GM12878 (cell line): ENCODE measurements around the gene LRRC52. TPM values are rescaled to one million over a fixed set of nuclear protein-coding genes. Genes with fewer than 3 reads are reported as not detected.

ENCODE experiments used
- ATAC-seq: fragments of 200-7000 bp; cut with Tn5 transposase; 3 replicates; pipeline ENCODE4 v1.9.1; 2020; ENCODE audit warnings: mild to moderate bottlenecking, moderate library complexity
- BruUV-seq: library from RNA; stranded (reverse); fragments of 400-500 nt; replicated peaks from 2 replicates; lab custom pipeline; 2021; lab: Mats Ljungman, UMichigan
- CTCF ChIA-PET: fragments of 300-600 bp; sonication (Branson Sonifier 250); formaldehyde crosslinking; extraction: SDS; loops from one replicate; lab custom pipeline; 2021; ENCODE audit warnings: inconsistent platforms; lab: Yijun Ruan, JAX
- POLR2A ChIA-PET: fragments of 350-600 bp; formaldehyde crosslinking; extraction: SDS; loops from one replicate; lab custom pipeline; 2021; ENCODE audit warnings: inconsistent platforms; lab: Charles Lee
- RAD21 ChIA-PET: fragments of 300-600 bp; sonication (Branson Sonifier 250); formaldehyde crosslinking; loops from one replicate; lab custom pipeline; 2023; ENCODE audit warnings: antibody characterized with exemption; ENCODE audit not compliant: unreplicated experiment; lab: Charles Lee
- SMC1A ChIA-PET: fragments of 300-600 bp; sonication (Branson Sonifier 250); formaldehyde crosslinking; loops from one replicate; lab custom pipeline; 2023; ENCODE audit not compliant: unreplicated experiment, uncharacterized antibody; lab: Charles Lee
- DNase-seq: peaks from one replicate; pipeline ENCODE4 v3.0.0-alpha.2; 2011; ENCODE audit warnings: low read depth, low spot score
- FAIRE-seq: peaks from 3 replicates; lab custom pipeline; 2011; peaks lifted over from hg19 to GRCh38; lab: Jason Lieb, UNC
- H2AFZ ChIP-seq: 2 replicates; pipeline ENCODE4 v1.6.0; 2011; ENCODE audit warnings: low read depth, low read length, control low read depth; ENCODE audit not compliant: control insufficient read depth
- H3K27ac ChIP-seq: 2 replicates; pipeline ENCODE4 v1.5.1; 2011; ENCODE audit warnings: control low read depth; ENCODE audit not compliant: control insufficient read depth, insufficient read depth
- H3K27me3 ChIP-seq, 2 experiments: replicated peaks in 1 of 2; 2 replicates each; pipeline versions ENCODE4 v1.6.0 to v1.6.1; 2011; ENCODE audit warnings: low read length in 1 of 2; ENCODE audit not compliant: control insufficient read depth in 2 of 2, insufficient read depth in 2 of 2
- H3K36me3 ChIP-seq, 2 experiments: 2 replicates each; pipeline ENCODE4 v1.5.1; 2011; ENCODE audit warnings: low read length in 1 of 2; ENCODE audit not compliant: control insufficient read depth in 2 of 2, insufficient read depth in 2 of 2
- H3K4me1 ChIP-seq: 2 replicates; pipeline ENCODE4 v1.6.1; 2011; ENCODE audit warnings: mild to moderate bottlenecking, low read length, moderate library complexity, mixed read lengths; ENCODE audit not compliant: control insufficient read depth, insufficient read depth
- H3K4me2 ChIP-seq: 2 replicates; pipeline ENCODE4 v1.6.0; 2011; ENCODE audit warnings: control low read depth; ENCODE audit not compliant: control insufficient read depth, insufficient read depth
- H3K4me3 ChIP-seq: fragments of 200-600 bp; sonication (generic); 2 replicates; pipeline ENCODE4 v1.5.1; 2016
- H3K79me2 ChIP-seq: 2 replicates; pipeline ENCODE4 v1.6.0; 2011; ENCODE audit warnings: low read length; ENCODE audit not compliant: control insufficient read depth, insufficient read depth
- H3K9ac ChIP-seq: 2 replicates; pipeline ENCODE4 v1.8.0; 2011; ENCODE audit warnings: low read length, control low read depth, mixed read lengths; ENCODE audit not compliant: control insufficient read depth, insufficient read depth
- H3K9me3 ChIP-seq: replicated peaks from 3 replicates; pipeline ENCODE4 v1.5.1; 2011; ENCODE audit warnings: mild to moderate bottlenecking, low read length; ENCODE audit not compliant: control insufficient read depth, insufficient read depth
- H4K20me1 ChIP-seq: 2 replicates; pipeline ENCODE4 v1.6.0; 2011; ENCODE audit not compliant: control insufficient read depth, insufficient read depth
- EGR1 ChIP-seq, 2 experiments: IDR thresholded peaks; 1 replicate in 1 of 2; 2 replicates in 1 of 2; pipeline ENCODE4 v1.6.1; 2011 to 2012; ENCODE audit warnings: low read depth in 2 of 2, low read length in 2 of 2, borderline replicate concordance in 1 of 2, mild to moderate bottlenecking in 1 of 2, moderate library complexity in 1 of 2
- HSF1 ChIP-seq: fragments of 150-350 bp; IDR thresholded peaks from 2 replicates; pipeline ENCODE4 v1.6.1; 2014; ENCODE audit warnings: mild to moderate bottlenecking, low read depth, low read length
- JUNB ChIP-seq: IDR thresholded peaks from 2 replicates; pipeline ENCODE4 v1.6.1; 2016; ENCODE audit warnings: antibody characterized with exemption, mild to moderate bottlenecking
- KAT2A ChIP-seq: conservative IDR thresholded peaks from 2 replicates; pipeline ENCODE4 v1.6.1; 2011; ENCODE audit warnings: low read depth, low read length; ENCODE audit not compliant: control insufficient read depth
- MEF2B ChIP-seq: fragments of 450-650 bp; IDR thresholded peaks from 2 replicates; pipeline ENCODE4 v1.6.1; 2018; ENCODE audit warnings: mild to moderate bottlenecking, moderate library complexity; ENCODE audit not compliant: partially characterized antibody, poor library complexity, severe bottlenecking
- PML ChIP-seq: IDR thresholded peaks from 2 replicates; pipeline ENCODE4 v1.6.1; 2012; ENCODE audit warnings: low read length, inconsistent platforms
- RAD21 ChIP-seq: IDR thresholded peaks from 2 replicates; pipeline ENCODE4 v1.6.1; 2011; ENCODE audit warnings: mild to moderate bottlenecking, low read depth, low read length, moderate library complexity; ENCODE audit not compliant: insufficient read depth
- SIN3A ChIP-seq: IDR thresholded peaks from 2 replicates; pipeline ENCODE4 v1.6.1; 2012; ENCODE audit warnings: low read depth, low read length, improper control_type of control experiment
- SMAD1 ChIP-seq: fragments of 450-650 bp; IDR thresholded peaks from 2 replicates; pipeline ENCODE4 v1.6.1; 2018; ENCODE audit warnings: mild to moderate bottlenecking, low read depth; ENCODE audit not compliant: partially characterized antibody
- YY1 ChIP-seq: IDR thresholded peaks from 2 replicates; pipeline ENCODE4 v1.6.1; 2011; ENCODE audit warnings: low read depth, mild to moderate bottlenecking, low read length
- ZNF217 ChIP-seq: fragments of 450-650 bp; IDR thresholded peaks from 2 replicates; pipeline ENCODE4 v1.6.1; 2017; ENCODE audit warnings: antibody characterized with exemption, mild to moderate bottlenecking
- WGBS: methylation state at CpG from one replicate; pipeline ENCODE4 v1.1.6; 2016; ENCODE audit warnings: low lambda C conversion rate; ENCODE audit not compliant: insufficient replicate concordance, insufficient coverage; ENCODE audit errors: missing lambda C conversion rate; 5-methylcytosine and 5-hydroxymethylcytosine counted together
- in situ Hi-C: fragments of 300-500 bp; cut with MboI; formaldehyde crosslinking; loops from 9 replicates; pipeline ENCODE4 v1.14.3; 2018; ENCODE audit warnings: mixed read lengths
- intact Hi-C: fragments of 100-400 bp; cut with micrococcal nuclease; formaldehyde crosslinking; loops from one replicate; pipeline ENCODE4 v1.14.2; 2022; ENCODE audit not compliant: unreplicated experiment
- polyA plus RNA-seq, 11 experiments: library from polyadenylated mRNA; depleted of rRNA in 4 of 11; unstranded in 6 of 11; stranded (reverse) in 5 of 11; fragments of >200 nt; fragmentation: Nextera tagmentation in 4 of 11; fragmentation: Illumina TruSeq in 1 of 11; extraction: Ambion mirVana in 4 of 11; extraction: Trizol in 1 of 11; gene quantifications; 1 replicate in 1 of 11; 2 replicates in 10 of 11; pipeline versions ENCODE4 v1.2.1 to v1.2.3, GENCODE V29; 2011 to 2016; ENCODE audit warnings: inconsistent platforms in 2 of 11, missing spikeins in 2 of 11, low read depth in 1 of 11
- total RNA-seq, 4 experiments: library from RNA; depleted of rRNA in 3 of 4; stranded (reverse); fragments of >200 nt in 3 of 4; fragmentation: Illumina TruSeq in 1 of 4; extraction: Trizol in 1 of 4; gene quantifications; 2 replicates each; pipeline versions ENCODE4 v1.2.1 to v1.2.3, GENCODE V29; 2013 to 2021

Gene LRRC52
- total and polyA plus RNA-seq, 10 of the 15 experiments (the other 5 are each of a cell fraction or from before 2014, with no cell fraction given): not detected

GRCh38 chr1:165544996-165545395 lies 1.2 kb downstream of the LRRC52 start (continued):
- TF ChIP-seq KAT2A (no peak), HSF1 (no peak), SMAD1 (no peak), MEF2B (no peak), PML (no peak), RAD21 (no peak), JUNB (no peak)

GRCh38 chr1:165545974-165546373 lies 2.2 kb downstream of the LRRC52 start:
- in situ Hi-C loops: no loop called here
- H3K27ac ChIP-seq: no peak overlapping the region
- no peak overlapping the region for H3K9ac ChIP-seq
- SMC1A ChIA-PET: no interaction called here
- no peaks in the 10 kb centered on the region for H3K9me3 ChIP-seq
- no peaks in the 10 kb centered on the region for H3K36me3 ChIP-seq
- 3% methylated on average over 2 of the region's 2 CpGs for WGBS
- no peaks in the 10 kb centered on the region for H3K4me1 ChIP-seq
- intact Hi-C loops: no loop called here
- FAIRE-seq (no peak), ATAC-seq (no peak), DNase-seq (no peak)
- H3K4me3 ChIP-seq: no peak overlapping the region
- CTCF ChIA-PET: interaction anchor here (0.7 kb wide), 1 partner anchor 36 kb away, joined by 3 read pairs; no protein-coding TSS in a partner anchor
- H2AFZ ChIP-seq: no peak overlapping the region
- RAD21 ChIA-PET: no interaction called here
- TF ChIP-seq SIN3A: no peak
- TF ChIP-seq EGR1 (IDR thresholded peaks at IDR 0.05; ENCODE audit: borderline replicate concordance in 1 of 2, low read depth in 2 of 2, low read length in 2 of 2): no peak
- no peak for TF ChIP-seq ZNF217
- TF ChIP-seq YY1: no peak
- no peak for TF ChIP-seq JUNB
- H4K20me1 ChIP-seq: no peaks in the 10 kb centered on the region
- no peak overlapping the region for H3K4me2 ChIP-seq
- peaks cover 0 to 3% of the 10 kb centered on the region in 2 experiments; a peak in 3 of 4 replicates for H3K27me3 ChIP-seq
- POLR2A ChIA-PET: no interaction called here
- no TSS peak for BruUV-seq
- no peaks in the 10 kb centered on the region for H3K79me2 ChIP-seq
